ENCODE measurements around the gene CDK1.

CDK1 gene

DNA sequence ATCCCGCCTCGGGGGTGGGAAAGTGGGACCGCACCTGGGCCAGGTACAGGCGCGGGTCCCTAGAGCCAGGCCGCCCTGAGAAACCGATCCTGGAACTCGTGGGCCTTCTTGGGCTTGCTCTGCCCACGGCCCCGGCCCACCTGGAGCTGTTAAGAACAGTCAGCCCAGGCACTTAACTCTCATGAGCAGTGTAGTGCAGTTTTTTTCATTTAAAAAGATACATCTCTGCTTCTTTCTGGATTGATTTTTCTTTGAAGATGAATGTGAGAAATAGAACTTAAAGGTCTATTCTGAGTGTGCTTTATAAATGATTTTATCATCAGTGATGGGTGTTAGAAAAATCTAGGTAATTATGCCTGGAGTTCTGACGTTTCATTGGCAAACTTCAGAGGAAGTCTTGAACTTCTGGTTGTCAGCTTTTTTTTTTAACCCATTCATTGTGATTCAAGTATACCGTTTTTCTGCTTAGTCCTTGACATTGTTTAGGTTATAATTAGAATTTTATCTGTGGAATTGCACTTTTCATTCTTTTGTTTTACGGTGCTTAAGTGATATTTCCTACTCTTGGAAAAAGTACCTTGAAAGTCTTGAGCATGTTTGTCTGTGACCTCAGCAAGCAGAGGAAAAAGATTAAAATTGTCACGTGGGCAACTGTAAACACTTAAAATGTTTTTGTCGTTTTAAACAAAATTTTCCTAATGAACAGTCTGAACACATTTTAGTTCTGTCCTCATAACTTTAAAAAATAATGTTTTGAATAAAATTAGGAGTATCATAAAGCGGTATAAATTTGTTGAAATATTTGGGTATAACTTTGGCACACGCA is 906 bp downstream of the CDK1 start:
- DNase-seq = no peak

DNA sequence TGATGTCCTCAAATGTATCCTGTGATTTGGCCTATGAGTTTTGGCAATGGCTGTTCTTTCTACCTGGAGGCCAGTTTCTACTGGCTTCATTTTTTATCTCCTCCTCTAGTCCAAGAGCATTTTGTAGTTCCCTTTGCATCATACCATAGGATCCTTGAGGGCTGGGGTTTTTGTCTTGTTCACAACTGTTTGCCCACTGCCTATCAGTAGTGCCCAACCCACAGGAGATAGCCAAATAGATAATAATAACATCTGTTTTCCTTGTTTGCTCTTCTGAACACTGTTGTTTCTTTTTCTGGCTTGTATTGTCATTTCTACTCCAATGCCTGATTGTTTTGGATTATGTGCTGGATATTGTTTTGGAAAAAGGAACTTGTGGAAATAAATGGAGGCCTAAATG is 3.4 kb downstream of the CDK1 start:
- DNase-seq = no peak

DNA sequence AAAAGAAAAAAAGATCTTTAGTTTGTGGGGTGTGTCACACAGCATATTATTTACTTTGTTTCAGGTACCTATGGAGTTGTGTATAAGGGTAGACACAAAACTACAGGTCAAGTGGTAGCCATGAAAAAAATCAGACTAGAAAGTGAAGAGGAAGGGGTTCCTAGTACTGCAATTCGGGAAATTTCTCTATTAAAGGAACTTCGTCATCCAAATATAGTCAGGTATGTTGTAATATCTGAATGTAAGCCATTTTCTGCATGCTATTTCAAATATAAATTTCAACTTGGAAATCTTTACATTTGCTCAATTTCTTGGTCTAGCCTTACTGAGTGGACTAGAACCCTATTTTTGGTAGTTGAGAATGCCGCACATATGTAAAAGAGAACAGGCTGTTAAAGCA is 6.4 kb downstream of the CDK1 start:
- DNase-seq = no peak

DNA sequence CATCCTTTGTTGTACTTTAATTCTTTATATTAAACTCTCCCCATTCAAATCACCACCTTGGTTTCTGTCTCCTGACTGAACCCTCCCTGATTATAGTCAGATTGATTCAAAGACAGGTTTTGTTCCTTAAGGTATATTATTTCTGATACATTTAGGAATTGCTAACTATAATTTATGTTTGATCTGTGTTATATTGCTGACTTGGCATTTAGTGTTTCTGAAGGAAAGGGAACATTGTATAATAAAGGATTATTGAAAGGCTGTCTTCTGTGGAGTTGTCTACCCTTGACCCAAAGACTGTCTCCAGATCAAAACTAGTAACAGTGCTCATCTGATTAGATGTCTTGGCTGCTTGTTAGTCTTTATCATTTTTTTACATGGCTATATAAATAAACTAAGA is 10.3 kb downstream of the CDK1 start:
- no peak for DNase-seq

DNA sequence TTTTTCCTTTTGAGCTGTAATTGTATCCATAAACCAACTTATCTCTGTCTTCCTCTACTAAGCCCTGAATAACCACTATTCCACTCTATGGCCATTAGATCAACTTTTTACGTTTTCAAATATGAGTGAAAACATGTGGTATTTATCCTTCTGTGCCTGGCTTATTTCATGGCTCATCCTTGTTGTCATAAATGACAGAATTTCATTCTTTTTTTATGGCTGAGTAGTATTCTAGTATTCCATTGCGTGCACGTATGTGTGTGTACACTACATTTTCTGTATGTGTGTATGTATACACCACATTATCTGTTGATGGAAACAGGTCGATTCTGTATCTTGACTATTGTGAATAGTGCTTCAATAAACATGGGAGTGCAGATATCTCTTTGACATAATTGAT is 11.1 kb downstream of the CDK1 start:
- no peak for DNase-seq

DNA sequence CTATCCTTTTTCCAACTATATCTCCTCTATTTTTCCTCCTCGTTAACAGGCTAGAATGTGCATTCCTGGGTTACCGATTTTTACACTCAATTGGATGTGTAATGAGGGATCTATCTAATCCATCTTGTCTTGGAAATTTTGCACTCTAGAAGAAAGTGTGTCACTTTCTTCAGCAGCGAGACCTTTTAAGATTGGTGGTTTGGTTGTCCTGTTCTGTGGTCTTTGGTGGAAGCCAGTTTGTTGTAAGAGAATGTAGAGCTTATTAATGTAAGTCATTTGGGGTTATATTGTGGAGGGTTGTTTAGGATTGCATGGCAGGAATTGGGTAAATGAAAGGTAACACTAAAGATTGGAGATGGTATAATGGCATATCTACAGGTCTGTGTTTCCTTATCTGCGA is 16.7 kb downstream of the CDK1 start:
- DNase-seq = no peak

DNA sequence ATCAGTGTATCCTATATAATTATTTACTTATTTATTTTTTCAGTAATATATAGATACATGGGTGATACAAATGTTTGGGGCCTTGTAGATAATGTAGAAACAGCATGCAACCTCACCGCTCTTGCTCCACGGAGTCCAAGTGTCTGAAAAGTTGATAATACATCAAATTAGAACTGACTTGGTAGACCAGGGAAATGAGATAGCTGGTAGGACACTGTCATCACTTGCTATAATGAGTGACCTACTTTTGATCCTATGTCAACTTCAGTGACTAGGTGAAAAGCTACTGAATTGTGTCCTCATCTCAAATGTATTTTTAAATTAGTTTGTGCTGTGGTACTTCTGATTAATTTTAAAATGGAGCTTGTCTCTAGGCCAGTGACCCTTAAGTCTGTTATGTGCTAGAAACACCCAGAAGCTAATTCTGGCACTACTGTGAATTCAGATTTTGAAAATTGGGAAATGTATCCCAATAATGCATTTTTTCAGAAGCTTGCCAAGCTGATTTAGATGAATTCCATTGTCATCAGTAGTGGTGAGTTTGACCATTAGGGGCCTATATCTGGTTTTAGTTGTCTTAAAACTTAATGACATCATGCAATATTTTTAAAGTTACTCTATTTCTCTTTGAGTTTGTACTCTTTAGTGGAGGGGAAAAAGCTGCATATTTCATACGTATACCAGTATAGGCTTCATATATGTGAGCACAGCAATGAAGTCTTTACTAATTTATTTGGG is 17.4 kb downstream of the CDK1 start:
- DNase-seq = no peak

DNA sequence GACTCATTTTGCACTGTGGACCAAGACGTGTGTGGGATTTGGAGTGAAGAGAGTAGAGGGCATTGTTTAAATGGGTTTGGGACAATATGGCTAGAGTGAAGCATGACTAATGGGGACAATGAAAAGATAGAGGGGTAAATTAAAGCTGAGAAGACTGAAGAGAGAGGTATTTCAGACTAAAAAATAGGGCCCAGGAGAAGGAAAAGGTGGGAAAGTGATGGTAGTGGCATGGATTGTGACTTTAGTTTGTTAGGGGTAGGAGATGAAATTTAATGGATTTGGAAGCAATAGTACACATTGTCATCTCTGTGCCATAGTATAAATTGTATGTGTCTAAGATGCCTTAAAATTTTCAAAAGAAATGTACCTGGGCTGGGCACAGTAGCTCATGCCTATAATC is 18.2 kb downstream of the CDK1 start:
- DNase-seq = no peak

DNA sequence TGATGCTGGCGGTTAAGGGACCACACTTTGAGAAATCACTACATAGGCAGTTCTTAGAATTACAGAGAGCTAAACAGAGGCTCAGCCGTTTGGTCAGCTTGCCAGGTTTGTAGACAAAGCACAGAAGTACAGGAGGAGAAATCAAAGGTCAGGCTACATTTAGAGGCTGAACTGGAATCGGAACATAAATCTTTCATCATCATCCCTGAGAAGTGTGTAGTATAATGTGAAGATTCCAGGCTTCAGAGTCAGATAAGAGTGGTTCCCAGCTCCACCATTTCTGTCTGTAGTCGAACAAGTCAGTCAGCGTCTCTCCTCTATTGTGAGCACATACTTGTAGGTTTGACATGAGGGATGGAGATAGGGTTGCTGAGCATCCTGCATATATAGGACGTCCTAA is 18.9 kb downstream of the CDK1 start:
- no peak for DNase-seq

DNA sequence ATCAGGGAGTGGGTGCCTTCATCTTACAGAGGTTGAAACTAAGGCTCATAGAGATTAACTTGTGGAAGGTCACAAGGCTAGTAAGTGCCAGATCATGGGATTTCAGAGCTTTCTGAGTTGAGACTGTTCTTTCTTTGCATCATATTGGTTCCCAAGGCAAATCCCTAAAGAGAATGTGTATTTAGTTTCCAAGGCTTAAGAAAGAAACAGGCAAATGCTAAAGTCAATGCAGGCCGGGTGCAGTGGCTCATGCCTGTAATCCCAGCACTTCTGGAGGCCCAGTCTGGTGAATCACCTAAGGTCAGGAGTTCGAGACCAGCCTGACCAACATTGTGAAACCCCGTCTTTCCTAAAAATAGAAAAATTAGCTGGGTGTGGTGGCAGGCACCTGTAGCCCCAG is 19.8 kb downstream of the CDK1 start:
- DNase-seq = no peak

DNA sequence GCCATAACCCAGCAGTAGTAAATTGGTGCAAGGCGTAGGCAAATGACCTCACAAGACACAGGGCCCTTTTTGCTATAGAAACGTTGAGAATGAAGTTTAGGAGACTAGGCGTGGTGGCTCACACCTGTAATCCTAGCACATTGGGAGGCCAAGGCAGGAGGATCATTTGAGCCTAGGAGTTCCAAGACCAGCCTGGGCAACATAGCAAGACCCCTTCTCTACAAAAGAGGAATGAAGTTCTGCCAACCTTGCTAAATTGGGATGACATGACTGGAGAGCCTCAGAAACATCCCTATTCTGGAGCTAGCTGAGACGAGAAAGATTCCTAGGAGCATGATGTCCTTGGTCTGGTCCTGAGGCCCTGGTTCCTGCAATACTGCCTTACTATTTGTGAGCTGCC is 20.6 kb downstream of the CDK1 start:
- DNase-seq = no peak

DNA sequence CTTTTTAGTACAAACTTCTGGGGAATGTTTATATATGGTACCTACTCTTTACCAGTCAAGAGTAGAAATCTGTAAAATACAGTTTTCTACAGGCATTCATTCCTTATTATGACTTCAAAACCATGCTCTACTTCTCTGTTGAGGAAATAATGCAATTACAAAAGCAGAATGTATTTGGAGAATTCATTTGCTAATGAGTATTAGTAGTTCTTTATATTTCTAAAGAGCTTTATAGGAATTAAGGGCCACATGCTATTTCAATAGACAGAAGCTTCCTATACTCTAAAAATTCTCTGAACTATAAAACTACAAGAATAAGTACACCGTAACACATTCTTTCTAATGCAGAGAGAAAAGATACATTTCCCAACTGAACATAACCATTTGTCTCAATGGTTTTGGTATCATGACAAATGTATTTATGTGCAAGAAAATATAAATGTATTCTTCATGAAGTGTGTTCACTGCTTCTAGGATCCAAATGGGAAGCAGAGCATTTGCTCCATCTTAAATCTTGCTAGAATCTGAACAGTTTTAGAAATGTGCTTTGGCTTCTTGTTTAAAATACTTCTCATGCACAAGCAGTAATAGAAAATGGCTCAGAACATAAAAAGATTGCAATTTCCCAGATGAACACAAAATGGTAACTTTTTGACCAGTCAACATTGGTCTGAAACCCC is 21.8 kb downstream of the CDK1 start:
- DNase-seq = no peak

DNA sequence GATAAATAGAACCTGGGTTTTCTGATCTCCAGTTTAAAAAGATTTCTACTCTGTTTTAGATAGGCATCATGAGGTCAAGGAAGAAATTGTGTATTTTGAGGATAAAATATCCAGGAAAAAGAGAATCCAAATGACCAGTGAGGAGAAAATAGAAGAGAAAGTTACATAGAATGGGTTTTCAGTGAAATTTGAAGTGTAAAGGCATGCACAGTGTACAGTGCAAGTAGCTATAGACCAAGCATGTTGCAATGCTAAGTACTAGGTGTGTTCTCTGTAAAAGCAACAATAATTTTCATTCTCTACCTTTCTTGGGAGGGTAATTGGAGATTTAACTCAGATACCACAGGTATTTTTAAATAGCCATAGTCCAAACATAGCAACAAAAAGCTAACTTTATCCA is 22.6 kb downstream of the CDK1 start:
- no peak for DNase-seq

DNA sequence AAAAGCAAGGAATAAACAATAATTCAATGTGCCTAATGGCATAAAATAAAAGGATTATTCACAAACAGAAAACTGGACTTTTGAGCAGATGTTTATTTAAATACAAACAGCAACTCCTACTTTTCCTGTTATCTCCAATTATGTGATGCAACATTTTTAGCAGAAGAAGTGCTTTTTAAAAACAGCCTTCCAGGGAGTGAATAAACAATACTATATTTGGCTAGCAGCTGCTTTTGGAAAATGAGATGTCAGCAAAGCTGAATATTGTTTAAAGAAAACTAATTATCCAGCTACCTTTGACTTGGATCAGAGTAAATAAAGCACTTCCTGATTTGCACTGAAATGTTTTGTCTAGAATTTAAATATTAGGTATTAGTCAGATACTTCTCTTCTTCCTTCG is 23.2 kb downstream of the CDK1 start:
- DNase-seq = no peak

DNA sequence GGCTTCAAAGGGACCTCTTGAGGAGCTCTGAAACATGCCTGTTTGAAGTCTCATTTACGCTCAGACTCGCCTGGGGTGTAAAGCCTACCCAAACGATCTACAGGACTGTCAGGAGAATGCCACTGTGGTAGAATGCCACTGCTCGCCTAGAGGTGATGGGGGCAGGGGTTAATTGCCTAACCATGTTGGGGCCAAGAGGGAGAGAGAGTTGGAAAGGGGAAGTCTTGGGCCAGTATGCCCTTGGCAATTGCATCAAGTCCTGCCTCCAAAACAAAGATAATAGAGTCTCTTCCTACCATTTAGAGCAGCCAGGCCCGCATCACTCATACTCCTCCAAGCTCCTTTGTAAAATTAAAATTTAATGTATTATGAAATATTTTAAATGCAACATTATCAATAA is 25.2 kb downstream of the CDK1 start:
- DNase-seq = no peak

DNA sequence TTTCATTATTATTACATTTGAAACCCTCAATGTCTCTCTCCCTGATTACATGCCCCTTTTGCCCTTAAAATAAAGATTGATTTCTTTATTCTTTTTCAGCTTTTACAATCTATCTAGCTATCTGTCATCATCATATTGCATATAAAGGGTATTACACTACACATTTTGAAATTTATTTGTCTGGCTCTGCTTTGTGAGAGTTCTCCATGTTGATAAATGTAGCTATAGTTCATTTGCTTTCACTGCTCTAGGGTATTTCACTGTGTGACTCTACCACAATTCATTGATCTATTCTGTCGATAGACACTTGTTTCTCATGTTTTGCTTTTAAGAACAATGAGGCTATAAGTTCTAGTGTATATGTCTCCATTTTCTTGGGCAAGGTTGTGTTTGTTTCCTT is 25.6 kb downstream of the CDK1 start:
- no peak for DNase-seq

DNA sequence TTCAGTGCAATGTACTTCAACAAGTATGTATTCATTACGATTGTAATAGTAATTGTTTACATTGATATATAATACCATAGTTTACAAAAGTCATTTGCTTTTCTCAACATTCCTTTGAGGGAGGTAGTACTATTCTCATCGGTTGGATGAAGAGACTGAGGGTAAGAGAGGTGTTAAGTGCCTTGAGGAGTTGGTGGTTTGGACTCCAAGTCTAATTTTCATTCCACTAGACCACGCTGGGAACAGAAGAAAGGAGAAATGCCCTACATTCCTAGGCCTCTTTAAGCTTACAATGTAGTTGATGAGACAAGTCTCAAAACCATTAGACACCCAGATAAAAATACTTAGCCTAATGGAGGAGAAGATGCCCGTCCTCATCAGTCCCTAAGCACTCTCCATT is 28.6 kb downstream of the CDK1 start:
- no peak for DNase-seq

DNA sequence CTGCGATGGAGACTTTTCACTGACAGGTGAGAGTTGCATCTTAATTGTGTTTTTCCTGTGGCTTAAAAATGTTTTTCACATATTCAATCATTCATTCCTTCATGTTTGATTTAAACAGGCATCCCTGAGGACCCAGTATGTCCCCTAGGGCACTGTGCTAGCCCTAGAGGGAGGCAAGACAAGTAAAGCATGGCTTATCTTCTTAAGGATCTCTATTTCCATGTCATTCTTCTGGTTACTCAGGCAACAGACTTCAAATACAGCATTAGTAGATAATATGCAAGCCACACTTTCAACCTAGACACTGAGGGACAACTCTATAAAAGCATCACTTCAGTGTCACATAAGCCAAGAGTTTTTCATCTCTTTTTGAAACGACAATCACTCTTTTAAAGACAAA is 29.2 kb downstream of the CDK1 start:
- no peak for DNase-seq

DNA sequence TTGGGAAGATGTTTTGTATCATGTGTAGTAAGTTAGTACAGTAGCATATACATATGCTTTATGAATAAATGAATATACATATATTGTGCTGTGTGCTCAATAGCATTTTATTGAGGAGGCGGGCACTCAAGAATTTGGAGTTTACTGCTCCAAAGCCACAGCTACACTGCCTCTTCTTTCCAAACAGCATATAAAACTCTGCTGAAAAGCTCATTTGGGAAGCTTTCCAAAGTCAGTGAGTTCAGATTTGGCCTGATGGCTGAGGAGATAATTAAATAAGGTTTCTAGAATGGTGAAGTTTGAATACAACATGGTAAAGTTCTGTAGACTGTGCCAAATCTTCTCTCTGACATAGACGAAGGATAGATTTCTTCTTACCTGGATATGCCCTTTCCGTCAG is 29.8 kb downstream of the CDK1 start:
- DNase-seq = no peak

DNA sequence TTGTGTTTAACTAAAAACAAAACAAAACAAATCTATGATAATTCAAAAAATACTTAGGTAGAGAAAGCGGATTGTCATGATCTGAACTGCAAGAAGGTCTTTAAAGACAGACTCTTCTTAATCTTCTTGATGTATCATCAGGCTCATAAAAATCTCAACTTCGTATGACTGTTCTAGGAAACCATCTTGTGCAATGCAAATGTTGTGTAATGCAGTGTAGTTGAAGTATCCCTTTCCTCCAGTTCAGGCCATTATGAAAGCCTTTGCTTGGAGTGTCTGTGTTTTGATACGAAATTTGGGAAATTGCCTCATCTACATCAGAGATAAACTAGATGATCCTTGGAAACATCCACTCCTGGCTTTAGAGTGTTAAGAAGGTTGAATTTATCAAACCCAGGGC is 30.9 kb downstream of the CDK1 start:
- DNase-seq = no peak

DNA sequence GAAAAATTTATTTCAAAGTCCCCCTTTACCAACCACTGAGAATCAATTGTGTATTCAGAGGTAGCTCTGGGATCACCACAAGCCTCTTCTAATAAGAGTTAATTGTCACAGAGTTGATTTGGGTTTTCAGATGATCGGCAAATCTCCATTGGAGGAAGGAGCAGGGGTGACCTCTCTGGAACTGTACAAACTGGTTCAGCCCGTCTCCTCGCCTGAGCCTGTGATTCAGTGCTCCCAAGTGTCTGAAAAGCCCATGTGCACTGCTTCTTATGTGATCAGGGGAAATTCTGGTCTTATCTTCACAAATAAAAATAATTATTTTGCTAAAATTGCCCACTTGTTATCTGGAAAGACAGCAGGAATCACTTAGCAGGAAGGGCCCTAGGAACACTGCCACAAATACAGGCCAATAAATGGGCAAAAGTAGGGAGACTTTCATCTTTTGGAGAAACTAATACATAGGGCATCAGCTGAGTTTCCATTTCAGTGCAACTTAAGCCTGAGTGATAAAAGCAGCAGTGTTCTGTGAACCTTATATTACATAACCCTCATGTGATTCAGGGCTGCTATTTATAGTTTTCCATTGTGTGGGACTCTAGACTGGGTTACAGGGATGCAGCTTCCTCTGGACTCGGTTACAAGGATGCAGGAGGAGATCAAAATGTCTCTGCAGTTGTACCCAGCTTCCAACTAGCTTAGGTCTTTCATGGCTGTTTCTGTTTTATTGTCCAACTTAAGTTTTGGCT is 32.3 kb downstream of the CDK1 start:
- no peak for DNase-seq

DNA sequence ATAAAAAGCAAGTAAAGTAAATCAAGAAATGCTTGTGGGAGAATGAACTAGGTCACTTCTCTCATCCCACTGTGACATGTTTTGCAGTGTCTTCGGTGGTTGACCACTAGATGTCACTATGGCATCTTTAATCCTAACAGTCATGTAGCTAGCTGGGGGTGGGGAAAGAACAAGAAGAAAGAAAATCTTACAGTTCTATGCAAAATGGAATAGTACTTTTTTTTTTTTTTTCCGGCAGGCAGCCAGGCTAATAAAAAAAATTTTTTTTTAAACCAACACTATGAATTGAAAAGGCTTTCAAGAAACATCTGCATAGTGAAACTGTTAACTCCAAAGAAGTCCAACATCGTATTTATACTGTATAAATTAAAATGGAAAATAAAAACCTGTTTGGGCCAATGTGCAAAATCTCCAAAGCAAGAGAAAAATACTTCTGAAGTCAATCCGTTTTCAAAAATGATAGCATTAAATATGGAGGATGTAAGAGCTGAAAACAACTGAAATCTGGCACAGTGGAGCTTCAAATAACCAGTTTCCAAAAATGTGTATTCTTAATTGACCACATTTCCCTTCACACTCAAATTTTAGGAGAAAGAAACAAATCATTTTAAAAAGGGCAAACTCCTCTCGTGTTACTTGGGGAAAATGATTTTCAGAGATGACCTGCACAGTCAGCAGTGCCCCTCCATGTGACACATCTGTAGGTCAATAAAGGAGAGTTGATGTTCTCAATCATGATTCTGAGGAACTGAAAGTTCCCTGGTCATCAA is 38.5 kb downstream of the CDK1 start:
- peak; percentile 69 for DNase-seq

DNA sequence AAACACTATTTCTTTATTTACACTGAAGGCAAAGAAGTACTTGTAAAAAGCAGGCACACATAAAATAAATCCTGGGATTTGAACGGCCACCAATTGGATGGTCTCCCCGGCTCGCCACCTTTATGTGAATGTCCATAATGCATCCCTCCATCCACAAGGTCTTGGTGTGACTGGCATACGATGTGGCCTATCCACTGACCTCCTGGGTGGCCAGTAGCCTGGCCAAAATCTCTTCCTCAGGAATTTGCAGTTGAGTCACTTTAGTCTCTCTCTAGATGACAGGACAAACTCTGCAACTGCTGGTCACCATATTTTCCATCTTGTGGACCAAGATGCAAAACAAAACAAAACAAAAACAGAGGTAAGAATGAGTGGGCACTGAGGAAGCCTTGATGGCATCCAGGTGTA is 39.1 kb downstream of the CDK1 start:
- no peak for DNase-seq

All from femur (tissue), 1 donor.